HG03342 (cell line): ENCODE data around the gene SH3RF1.
"Not testable (repeated sequence)": the region's sequence is repeated elsewhere in the genome, so short reads cannot be mapped to it uniquely, and the experiment has no call there.

Source experiments
- ATAC-seq: cut with Tn5 transposase; IDR thresholded peaks from one replicate; pipeline ENCODE4 v1.9.1; 2021; ENCODE audit warnings: mild to moderate bottlenecking, moderate library complexity; ENCODE audit not compliant: unreplicated experiment

SH3RF1 gene

GRCh38 chr4:169277838-169278237, 7.1 kb upstream of the SH3RF1 start:
- not testable (repeated sequence) for ATAC-seq

- ATAC-seq, result no peak
These were observed 4.4 kb upstream of the SH3RF1 start for GRCh38 chr4:169275180-169275579.

- no peak for ATAC-seq
These were observed 3.3 kb upstream of the SH3RF1 start for GRCh38 chr4:169274033-169274432.

- ATAC-seq, result peak; percentile 28
These were observed 1.6 kb upstream of the SH3RF1 start for GRCh38 chr4:169272265-169272886.

- no peak for ATAC-seq
These were observed 894 bp upstream of the SH3RF1 start for GRCh38 chr4:169271692-169272007.

- peak; percentile 46 for ATAC-seq
These were observed 593 bp downstream of the SH3RF1 start for GRCh38 chr4:169269916-169270809.

GRCh38 chr4:169268951-169269760, 1.6 kb downstream of the SH3RF1 start:
- no peak for ATAC-seq

GRCh38 chr4:169267070-169267469, 3.7 kb downstream of the SH3RF1 start:
- no peak for ATAC-seq

GRCh38 chr4:169266661-169267060, 4.1 kb downstream of the SH3RF1 start:
- no peak for ATAC-seq

- ATAC-seq, result no peak
These were observed 4.7 kb downstream of the SH3RF1 start for GRCh38 chr4:169266081-169266480.

- no peak for ATAC-seq
These were observed 6.9 kb downstream of the SH3RF1 start for GRCh38 chr4:169263791-169264392.

GRCh38 chr4:169260217-169260866, 10.4 kb downstream of the SH3RF1 start:
- no peak for ATAC-seq

- ATAC-seq, result no peak
These were observed 11.5 kb downstream of the SH3RF1 start for GRCh38 chr4:169259271-169259670.

GRCh38 chr4:169258141-169258540, 12.6 kb downstream of the SH3RF1 start:
- no peak for ATAC-seq

- ATAC-seq, result no peak
These were observed 13.6 kb downstream of the SH3RF1 start for GRCh38 chr4:169256856-169257761.

GRCh38 chr4:169256101-169256612, 14.6 kb downstream of the SH3RF1 start:
- ATAC-seq, result no peak

GRCh38 chr4:169254546-169254983, 16.2 kb downstream of the SH3RF1 start:
- no peak for ATAC-seq

GRCh38 chr4:169253904-169254303, 16.9 kb downstream of the SH3RF1 start:
- no peak for ATAC-seq

- peak; percentile 3 for ATAC-seq
These were observed 17.6 kb downstream of the SH3RF1 start for GRCh38 chr4:169253113-169253671.
